ENCODE measurements around the gene DFFB. TPM values are rescaled to one million over a fixed set of nuclear protein-coding genes. Genes with fewer than 3 reads are reported as not detected.
A peak's percentile ranks its signal among the peaks of the same experiment; 100 is the strongest.

Gene DFFB
- total and polyA plus RNA-seq, 2 of the 13 experiments (the other 11 are each of a cell fraction or from before 2014, with no cell fraction given), result 4.6 to 9.3 TPM

GRCh38 chr1:3900969-3901529, 43.8 kb downstream of the DFFB start (continued):
- peak; percentile 59 for TF ChIP-seq AHDC1 (CRISPR knock-in tag; IDR thresholded peaks at IDR 0.05; ENCODE audit: borderline replicate concordance)
- TF ChIP-seq ZFP36 (IDR thresholded peaks at IDR 0.05; ENCODE audit: borderline replicate concordance, low read depth, low read length, partially characterized antibody), result no peak
- no peak; the same call in 1 of the 2 replicates for TF ChIP-seq ATF2 (CRISPR knock-in tag; IDR thresholded peaks at IDR 0.05)
- 0 out of 2 replicates have a peak, but pooled peaks have one; percentile 41 for TF ChIP-seq ZNF761 (CRISPR knock-in tag; conservative IDR thresholded peaks at IDR 0.05)
- TF ChIP-seq MZF1 (CRISPR knock-in tag; IDR thresholded peaks at IDR 0.05; ENCODE audit: borderline replicate concordance), result no peak
- peak; percentile 48; the same call in 1 of the 2 replicates for TF ChIP-seq TFDP1 (CRISPR knock-in tag; IDR thresholded peaks at IDR 0.05; ENCODE audit: borderline replicate concordance)
- TF ChIP-seq SP140L (CRISPR knock-in tag; IDR thresholded peaks at IDR 0.05; ENCODE audit: borderline replicate concordance), result no peak
- TF ChIP-seq SP2 (CRISPR knock-in tag; IDR thresholded peaks at IDR 0.05), result peak; percentile 60
- no peak for TF ChIP-seq FUBP1 (CRISPR knock-in tag; IDR thresholded peaks at IDR 0.05; ENCODE audit: borderline replicate concordance)
- no peak for TF ChIP-seq CHD2 (IDR thresholded peaks at IDR 0.05; ENCODE audit: low read depth, low read length)
- no peak for TF ChIP-seq ZNF326 (CRISPR knock-in tag; IDR thresholded peaks at IDR 0.05; ENCODE audit: borderline replicate concordance)
- no peak; a peak in 1 of 4 replicates for TF ChIP-seq POLR2A (IDR thresholded peaks at IDR 0.05; ENCODE audit: insufficient read depth in 1 of 2, low read depth in 2 of 2, low read length in 2 of 2)
- no peak for TF ChIP-seq FLYWCH1 (CRISPR knock-in tag; IDR thresholded peaks at IDR 0.05)
- no peak for TF ChIP-seq PLRG1 (conservative IDR thresholded peaks at IDR 0.05)
- no peak for TF ChIP-seq ZNF839 (CRISPR knock-in tag; IDR thresholded peaks at IDR 0.05; ENCODE audit: borderline replicate concordance)

All from HepG2 (cell line).